ENCODE measurements around the gene TEX52.
"Not testable (repeated sequence)": the region's sequence is repeated elsewhere in the genome, so short reads cannot be mapped to it uniquely, and the experiment has no call there.

Gene TEX52

DNA sequence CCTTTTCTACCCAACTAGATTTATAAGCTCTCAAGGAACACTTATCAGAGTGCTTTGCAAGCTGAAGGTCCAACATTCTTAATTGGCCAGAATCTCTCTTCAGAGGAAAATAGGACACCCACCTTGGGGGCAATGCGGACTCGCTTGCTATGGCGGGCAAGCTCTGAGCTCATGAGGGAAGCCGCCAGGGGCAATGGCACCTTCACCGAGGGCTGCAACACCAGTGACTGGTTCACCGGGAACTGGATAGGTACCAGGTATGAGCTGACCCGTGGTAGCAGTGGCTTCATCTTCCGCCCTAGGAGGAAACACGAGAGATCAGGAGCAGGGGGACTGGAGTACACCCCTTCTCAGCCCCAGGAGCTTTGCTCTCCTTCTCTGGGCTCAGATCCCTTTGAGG is 7.4 kb upstream of the TEX52 start:
- no peak for DNase-seq

DNA sequence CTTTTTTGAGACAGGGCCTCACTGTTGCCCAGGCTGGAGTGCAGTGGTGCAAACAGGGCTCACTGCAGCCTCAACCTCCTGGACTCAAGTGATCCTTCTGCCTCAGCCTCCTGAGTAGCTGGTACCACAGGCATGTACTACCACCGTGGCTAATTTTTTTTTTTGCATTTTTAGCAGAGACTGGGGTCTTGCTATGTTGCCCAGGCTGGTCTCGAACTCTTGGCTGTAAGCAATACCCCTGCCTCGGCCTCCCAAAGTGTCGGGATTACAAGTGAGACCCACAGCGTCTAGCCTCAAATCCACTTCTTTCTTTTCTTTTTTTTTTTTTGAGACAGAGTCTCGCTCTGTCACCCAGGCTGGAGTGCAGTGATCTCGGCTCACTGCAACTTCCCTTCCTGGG is 6.6 kb upstream of the TEX52 start:
- not testable (repeated sequence) for DNase-seq

DNA sequence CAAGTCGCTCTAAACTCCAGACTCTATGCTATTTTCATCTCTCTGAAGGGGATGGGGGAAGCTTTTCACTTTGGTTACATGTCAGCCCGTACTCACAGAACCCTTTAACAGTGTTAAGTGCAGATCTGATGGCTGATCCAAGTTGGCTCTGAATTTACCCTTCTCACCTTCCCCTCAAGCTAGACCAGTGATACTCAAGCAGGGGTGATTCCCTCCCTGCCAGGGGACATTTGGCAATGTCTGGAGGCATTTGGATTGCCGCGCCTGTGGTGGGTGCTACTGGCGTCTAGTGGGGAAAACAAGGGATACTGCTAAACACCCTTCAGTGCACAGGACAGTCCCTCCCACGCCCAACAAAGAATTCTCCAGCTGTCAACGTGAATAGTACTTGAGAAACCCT is 6.0 kb upstream of the TEX52 start:
- no peak for DNase-seq

DNA sequence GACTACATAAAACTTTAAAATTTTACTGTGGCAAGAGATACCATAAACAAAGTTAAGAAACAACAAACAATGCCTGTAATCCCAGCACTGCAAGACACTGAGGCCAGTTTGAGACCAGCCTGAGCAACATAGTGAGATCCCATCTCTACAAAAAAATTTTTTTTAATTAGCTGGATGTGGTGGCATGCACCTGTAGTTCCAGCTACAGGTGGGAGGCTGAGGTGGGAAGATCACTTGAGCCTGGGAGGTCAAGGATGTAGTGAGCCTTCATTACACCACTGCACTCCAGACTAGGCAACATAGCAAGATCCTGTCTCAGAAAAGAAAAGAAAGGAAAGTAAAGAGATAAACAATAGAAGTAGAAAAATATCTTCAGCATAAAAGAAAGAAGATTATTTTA is 3.3 kb upstream of the TEX52 start:
- DNase-seq = no peak

DNA sequence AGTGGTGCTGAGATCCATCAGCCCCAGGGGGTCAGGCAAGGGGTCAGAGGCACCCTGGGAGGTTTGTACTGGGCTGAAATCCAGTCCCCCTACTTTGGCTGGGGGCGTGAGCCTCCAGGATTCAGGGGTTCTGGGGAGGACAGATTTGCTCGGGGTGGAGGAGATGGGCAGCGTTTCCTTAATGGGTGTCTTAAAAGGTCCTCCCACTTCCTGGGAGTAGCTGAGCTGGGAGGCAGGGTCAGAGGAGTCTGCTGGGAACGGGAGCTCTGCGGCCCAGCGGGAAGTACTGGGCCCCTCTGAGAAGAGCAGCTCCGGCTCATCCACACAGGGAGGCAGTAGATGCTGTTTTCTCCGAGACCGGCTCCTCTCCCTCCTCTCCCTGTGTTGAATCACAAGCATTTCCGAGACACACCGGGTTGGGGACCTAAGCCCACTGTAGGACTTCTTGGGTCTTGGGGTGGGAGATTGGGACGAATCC is 2.1 kb upstream of the TEX52 start:
- no peak for DNase-seq

DNA sequence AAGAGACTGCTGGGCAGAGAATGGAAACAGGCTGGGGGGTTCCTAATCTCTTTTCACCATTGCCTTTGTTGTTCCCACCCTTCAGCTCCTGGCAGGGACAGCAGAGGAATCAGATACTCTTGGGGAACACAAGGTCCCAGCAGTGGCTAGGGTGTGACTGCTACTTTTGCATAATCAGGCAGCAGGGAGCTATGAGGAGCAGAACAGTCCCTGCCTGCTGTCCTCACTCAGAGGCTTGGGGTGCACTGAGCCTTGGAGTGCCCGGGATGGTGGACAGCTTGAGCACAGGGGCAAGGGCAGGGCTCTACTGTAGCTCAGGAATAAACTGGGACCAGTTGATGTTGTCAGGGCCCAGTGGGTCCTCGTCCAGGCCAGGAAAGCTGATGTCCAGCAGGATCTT is 1.5 kb upstream of the TEX52 start:
- no peak for DNase-seq

DNA sequence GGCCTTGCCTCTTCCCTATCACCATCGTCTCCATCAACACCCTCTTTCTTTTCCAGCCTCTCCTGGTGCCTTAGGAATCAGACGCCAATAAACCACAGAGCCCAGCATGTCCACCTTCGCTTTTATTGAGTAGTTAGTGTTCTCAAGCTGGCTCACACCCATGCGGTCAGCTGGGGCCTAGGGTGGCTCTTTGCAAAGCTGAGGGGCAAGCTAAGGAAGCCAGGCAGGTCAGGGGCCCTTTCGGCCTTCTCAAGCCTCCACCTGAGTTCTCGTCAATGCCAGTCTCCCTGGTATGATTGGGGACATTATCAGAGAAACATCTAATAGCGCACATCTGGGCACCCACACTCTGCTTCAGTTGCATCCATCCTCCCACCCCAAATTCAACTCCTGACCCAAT is 737 bp upstream of the TEX52 start:
- DNase-seq = no peak

DNA sequence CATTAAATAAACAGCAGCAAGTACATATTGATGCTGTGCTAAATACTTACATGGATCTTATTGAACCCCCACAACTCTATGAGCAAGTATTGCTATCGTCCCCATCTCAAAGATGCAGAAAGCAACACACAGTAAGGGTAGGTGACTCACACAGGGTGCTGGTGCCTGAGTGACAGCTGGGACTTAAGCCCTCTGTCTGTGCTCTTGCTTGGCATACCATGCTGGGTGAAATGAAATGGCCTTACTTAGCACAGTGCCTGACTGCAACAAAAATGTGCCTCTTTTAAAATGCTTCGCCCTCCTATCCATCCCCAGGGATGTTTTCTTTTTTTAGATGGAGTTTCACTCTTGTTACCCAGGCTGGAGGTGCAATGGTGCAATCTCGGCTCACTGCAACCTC is 788 bp downstream of the TEX52 start:
- DNase-seq = no peak

DNA sequence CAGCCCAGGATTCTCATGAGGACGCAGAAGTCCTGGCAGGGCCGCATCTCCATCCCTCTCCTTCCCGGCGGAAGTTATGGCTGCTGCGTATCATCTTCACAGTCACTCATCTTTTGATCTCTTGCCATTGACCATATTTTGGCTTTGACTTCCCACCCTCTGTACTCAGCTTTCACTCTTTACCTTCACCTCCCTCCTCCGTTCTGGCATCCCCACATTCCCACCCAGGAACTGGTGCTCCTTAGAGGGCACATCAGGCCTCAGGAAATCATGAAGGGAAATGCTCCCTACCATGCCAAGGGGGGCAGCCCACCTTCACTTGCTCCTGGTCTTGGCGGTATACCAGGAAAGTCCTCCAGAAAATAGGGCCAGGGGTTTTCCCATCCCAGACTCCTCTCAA is 1.3 kb downstream of the TEX52 start:
- DNase-seq = no peak

DNA sequence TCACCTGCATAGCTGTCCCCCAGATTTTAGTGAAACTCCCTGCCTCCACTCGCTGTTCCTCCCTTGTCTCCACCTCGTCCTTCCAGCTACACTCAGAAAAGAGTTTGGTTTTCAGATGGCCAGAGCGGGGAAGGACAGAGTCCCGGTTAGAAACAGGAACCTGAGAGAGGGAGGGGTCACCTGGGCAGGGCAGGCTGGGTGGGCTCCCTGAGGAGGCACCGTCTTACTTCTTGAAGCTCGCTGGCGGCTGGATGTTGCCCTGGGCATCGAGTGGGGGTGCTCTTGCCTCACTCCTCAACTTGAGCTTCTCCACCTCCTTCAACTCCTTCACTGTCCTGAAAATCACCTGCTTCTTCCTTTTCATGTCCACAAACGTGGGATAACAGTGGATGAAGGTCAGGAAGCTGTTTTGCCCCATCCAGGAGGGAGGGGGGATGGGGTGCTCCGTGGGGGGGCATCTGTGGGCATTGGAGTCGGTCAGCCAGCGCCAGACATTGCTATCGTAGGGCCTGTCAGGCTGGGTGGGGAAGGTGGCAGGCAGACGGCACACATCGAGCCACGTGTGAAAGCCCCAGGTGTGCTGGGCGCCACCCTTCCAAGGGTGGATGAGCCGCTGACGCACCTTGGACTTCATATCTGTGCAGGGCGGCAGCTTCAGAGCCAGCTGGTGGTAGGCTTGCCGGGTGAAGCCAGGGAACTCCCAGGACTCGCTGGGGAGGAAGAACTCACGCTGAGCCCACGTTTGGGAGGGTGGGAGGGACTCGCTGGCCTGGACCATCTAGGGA is 2.0 kb downstream of the TEX52 start:
- DNase-seq = no peak

DNA sequence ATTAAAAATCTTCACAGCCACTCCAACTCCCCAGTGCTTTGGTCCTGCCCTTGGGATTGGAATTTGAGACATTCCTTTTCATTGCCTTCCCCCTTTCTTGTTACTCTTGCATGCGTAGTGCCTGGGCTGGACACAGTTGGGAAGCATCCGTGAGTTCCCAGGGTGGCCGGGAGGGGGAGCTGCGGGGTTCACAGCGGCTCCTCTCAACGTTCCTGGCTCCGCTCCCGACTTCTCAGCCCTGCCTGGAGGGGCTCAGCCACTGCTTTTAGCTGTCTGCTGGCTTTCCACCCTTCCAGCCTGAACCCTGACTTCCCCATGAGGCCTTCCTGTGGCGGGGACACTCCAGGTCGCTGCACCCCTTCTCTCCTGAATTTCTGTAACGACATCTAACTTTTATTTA is 3.2 kb downstream of the TEX52 start:
- DNase-seq = peak in 4 of 5 experiments; percentile 15 to 36 (median 20)

DNA sequence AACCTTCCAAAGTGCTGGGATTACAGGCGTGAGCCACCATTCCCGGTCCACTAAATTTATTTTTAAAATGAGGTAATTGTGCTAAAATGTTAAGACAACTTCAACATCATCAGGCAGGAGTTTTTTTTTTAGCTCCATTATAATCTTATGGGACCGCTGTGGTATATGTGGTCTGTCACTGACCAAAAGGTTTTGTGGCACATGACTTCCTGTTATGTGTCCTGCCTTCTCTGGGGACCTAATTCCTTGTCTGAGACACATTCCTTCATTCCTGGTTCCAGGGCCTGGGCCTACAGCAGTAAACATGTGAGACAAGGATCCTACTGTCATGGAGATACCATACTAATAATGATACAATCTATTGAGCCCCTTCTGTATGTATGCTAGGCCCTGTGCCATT is 4.9 kb downstream of the TEX52 start:
- no peak for DNase-seq

DNA sequence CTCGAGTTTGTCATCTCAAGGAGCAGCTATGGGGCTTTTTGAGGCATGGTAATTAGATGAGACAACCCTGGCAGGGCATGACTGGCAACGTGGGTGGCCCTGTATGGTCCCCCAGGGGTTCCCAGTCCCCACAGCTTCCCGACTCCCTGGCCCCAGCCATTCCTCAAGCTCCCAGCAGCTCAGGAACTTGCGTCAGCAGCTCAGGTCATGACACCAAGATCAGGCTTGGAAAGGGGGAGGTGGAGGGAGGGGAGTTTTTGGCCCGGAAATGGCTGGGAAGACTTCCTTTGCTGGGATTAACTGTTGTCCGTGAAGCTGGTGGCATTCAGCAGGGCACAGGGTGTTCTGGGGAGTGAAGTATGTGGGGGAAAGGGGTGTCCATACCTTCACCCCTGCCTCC is 11.6 kb downstream of the TEX52 start:
- no peak for DNase-seq

DNA sequence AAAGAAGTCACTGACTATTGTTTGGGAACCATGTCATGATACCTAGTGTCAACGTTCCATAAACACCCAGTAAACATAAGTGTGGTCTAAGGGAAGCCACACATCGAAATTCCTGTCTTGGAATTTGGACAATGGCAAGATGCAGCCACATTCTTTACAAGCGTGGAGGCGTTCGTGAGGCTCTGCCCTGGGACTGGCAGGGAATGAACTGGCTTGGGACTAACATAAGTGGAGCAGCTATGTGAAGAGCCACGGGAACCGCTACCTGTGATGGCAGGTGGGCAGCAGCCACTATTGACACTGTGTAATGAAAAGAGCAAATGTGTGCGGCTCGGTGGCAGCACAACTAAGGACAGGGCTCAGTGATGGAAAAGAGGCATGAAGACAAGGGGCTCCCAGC is 12.1 kb downstream of the TEX52 start:
- no peak for DNase-seq

DNA sequence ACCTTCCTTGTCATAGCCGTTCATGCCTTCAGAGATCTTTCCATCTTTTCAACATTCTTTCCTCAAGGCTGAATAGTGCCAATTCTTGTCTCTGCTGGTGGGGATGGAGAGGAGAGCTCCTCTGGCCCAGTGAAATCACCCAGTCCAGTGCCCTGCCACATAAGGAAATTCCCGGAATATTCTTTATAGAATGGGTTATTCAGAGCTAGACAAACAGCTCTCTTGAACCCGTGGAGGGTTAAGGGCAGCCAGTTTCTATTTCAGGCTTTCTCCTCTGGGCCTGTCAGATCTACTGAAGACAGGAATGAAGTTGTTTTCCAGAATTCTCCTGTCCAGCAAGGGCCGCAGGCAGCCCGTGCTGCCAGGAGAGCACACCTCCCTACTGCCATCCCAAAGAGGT is 13.9 kb downstream of the TEX52 start:
- no peak for DNase-seq

DNA sequence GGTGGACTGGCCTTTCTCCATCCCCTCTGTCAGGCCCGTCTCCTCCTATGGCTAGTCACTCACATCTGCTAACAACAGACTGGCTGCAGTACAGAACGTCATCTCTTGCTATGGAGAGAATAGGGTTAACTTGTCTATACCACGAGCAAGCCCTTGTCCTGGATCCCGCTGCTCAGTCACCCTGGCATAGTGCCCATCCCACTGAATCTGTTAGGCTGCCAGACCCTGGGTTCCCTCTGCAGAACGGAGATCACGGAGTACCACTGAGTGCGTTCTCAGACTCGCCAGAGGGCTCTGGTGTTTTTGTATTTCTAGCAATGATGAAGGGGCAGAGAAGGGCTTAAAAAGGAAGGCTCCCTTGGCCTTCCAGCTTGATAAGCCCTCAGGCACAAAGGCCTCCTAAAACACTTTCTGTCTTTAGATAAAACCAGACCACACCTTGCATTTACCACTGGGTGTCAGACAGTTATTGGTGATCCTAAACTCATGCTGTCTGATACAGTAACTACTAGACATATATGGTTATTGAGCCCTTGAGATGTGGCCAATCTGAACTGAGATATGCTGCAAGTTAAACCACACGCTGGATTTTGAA is 15.7 kb downstream of the TEX52 start:
- no peak for DNase-seq

DNA sequence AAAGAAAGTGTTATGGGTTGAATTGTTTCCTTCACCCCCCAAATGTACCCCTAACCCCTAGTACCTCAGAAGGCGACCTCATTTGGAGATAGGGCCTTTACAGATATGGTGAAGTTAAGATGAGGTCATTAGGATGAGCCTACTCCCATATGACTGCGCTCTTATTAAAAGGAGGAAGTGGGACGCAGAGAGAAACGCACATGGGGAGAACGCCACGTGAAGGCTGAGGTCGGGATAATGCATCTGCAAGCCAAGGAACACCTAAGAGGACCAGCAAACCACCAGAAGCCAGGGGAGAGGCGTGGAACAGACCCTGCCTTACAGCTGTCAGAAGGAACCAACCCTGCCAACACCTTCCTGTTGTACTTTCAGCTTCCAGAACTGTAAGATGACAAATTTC is 20.3 kb downstream of the TEX52 start:
- DNase-seq = no peak

DNA sequence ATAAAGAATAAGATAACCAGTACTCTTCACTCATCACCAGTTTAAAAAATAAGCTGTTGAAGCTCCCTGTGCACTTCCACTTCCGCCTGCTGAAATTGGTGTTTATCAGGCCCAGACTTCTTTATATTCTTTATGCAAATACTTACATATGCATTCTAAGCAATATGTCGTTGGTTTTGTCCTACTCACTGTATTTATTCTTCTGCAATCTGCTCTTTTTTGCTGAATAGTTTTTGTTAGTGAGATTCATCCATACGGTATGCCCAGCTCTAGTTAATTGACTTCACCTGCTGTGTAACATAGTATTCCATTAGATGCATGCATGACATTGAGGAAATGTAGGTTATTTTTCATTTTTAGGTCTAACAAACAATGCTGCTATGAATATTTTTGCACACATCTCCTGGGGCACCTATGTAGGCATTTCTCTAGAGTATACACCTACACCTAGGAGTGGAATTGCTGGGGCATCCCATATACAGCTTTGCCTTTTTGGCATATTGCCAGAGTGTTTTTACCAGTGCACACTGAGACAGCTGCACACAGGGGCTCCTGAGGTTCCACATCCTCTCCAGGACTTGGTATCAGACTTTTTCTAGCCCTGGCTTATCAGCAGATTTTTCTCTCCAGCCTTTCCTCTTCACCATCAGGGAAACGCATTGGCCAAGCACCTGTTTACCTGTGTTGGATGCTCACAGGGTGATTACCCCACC is 21.0 kb downstream of the TEX52 start:
- no peak for DNase-seq

DNA sequence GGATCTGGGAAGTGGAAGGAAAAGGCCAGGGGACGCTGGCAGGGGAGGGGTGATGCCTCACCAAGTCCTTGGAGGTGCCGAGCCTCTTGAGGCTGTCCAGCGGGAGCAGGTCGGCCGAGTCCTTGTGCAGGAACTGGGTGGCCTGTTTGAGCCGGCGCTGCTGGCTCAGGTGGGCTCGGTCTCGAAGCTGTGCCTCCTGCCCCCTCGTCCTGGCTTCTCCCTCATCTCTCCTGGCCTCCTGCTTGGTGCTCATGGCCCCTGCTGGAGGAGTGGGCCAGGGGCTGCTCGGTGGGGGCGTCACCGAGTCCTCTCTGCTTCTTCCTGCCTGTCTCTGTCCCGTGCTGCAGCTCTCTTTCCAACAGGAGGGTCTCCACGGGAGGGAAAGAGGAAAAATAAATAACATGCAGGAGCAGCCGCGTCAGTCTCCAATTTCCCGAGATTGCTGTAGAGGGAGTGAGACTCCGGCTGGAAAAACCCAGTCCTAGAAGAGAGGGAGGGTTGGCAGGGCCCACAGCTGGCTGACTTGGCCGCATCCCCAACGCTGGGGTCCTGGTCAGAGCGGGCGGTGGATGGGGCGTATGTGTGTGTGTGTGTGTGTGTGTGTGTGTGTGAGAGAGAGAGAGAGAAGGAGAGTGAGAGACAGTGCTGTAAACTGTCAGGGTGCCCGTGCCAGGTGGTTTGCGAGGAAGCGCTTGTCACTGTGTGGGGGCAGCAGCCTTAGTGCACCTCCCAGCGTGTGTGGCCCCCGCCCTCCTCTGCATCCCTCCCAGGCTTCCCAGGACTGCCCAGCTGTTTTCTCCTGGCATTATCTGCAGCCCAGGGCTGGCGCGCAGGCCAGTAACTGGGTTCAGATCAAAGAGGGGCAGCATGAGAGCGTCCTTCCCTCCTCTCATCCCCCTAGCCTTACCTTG is 22.0 kb downstream of the TEX52 start, which contains the start of gene NRIP2:
Gene NRIP2 (minus strand): TSS at position 455 of the 911 bp plus-strand sequence. CDS start 52 bp downstream, at position 403.
- DNase-seq = no peak

DNA sequence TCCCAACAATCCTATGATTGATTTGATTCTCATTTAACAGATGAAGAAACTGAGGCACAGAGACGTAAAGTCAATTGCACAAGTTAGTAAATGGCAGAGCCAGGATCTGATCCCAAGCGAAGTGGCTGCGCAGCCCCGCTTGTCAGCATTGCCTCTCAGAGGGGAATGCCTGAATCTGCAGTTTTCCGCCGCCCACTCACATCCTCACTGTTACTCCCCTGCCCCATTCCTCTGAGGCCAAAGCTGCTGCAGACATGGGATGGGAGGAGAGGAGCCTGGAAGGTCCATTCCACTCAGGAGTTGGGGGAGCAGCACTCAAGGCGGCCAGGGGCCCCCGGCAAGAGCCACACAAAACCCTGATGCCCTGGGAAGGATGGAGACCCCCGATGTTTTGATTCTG is 23.0 kb downstream of the TEX52 start:
- DNase-seq = no peak

DNA sequence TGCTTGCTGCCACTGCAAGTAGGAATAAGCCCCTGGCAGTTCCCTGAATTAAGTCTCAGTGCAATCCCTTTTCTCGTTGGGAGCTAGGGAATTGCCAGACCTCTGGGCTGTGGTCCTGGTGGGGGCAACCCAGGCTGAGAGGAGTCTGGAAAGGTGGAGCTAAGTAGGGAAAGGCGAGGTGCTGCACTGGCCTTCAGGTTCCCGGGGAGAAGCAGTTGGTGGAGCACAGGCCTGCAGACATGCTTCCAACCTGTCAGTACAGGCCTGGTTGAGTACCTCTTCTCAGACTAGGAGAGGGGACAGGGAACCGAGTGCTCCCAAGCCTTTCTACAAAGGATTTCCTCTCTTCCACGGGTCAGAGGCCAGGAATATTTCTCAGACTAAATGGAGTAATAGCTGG is 23.5 kb downstream of the TEX52 start:
- DNase-seq = no peak

DNA sequence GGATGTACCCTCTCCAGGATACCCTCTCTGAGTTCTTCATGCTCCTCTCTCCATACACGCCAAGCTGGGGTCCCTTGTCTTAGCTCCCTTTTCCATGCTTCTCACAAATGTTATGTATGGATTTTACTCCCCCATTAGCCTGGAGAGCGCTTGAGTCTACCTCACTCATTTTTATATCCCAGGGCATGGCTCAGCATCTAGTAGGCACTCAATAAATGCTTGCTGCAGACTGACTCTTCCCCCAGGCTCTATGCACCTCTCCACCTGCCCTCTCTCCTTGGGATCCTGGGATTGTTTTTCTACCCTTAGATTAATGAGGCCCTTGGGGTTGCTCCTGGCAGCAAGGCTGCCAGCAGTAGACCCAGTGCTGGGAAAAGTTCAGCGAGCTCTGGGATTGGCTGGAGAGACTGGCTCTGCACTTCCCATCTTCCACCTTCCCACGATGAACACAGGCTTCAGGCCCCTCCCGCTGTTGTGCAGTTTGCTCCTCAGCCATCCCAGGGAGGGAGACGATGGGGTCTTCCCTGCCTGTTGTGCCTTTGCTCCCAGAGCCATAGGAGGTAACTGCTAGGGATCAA is 24.2 kb downstream of the TEX52 start:
- no peak for DNase-seq

Measured in T-helper 2 cell (primary cell).